RWPE1 (cell line): ENCODE data around the gene ZNF516.

Experiments used
- CTCF ChIA-PET: fragments of 350-600 bp; sonication (Branson Sonifier 250); formaldehyde crosslinking; extraction: SDS; loops from one replicate; lab custom pipeline; 2021; lab: Yijun Ruan, JAX
- POLR2A ChIA-PET: fragments of 400-600 bp; formaldehyde crosslinking; extraction: SDS; loops from one replicate; lab custom pipeline; 2020; ENCODE audit warnings: antibody characterized with exemption; ENCODE audit not compliant: low non-redundant PET; lab: Yijun Ruan, JAX
- DNase-seq: peaks from one replicate; pipeline ENCODE4 v3.0.0; 2012; ENCODE audit warnings: low spot score
- H3K27ac ChIP-seq: fragments of 450-650 bp; 2 replicates; pipeline ENCODE4 v1.5.1; 2017
- TF ChIP-seq, protein P1 (sequence below): fragments of 450-650 bp; conservative IDR thresholded peaks from 2 replicates; pipeline ENCODE4 v1.5.1; 2017; ENCODE audit warnings: low read depth, mild to moderate bottlenecking

The ZNF516 gene

DNA sequence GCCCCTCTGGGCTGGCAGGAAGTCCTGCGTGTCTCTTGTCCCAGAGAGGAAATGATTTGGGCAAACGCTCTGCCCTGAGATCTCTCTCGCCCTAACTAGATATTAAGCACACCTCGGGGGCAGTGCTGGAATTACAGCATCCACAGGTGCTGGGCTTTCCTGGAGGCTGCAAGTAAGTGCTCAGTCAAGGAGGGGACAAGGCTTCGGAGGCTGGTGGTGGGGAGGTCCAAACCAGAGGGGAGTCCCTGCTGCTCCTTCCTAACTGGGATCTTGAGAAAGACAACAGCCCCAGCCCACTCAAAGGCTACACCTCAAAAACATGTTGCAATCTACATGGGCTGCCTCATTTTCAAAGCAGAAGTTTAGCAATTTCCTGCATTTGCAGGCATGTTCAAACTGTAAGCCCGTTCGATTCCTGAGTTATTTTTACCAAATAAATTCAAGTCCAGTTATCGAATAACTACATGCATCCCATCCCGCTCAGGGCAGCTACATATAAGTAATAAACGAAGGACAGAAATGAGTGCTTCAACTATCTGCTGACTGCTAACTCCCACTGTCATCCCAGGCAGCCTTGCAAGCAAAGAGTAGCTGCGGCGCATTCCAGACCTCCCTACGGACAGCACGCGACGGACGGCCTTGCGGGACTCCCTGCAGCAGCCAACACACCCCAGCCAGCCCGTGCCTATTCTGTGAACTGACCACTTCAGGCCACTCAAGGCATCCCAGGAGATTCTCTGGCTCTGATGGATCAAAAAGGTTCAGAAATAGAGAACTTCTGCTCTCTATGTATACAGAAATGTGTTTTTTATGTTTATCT, 27.5 kb downstream of the ZNF516 start:
- peak overlapping the region; percentile 29 for H3K27ac ChIP-seq
- CTCF ChIA-PET: interaction anchor here (0.7 kb wide), 1 partner anchor 123 kb away, joined by 3 read pairs; no protein-coding TSS in a partner anchor
- DNase-seq: no peak
- POLR2A ChIA-PET: no interaction called here
- TF ChIP-seq, protein P1, sequence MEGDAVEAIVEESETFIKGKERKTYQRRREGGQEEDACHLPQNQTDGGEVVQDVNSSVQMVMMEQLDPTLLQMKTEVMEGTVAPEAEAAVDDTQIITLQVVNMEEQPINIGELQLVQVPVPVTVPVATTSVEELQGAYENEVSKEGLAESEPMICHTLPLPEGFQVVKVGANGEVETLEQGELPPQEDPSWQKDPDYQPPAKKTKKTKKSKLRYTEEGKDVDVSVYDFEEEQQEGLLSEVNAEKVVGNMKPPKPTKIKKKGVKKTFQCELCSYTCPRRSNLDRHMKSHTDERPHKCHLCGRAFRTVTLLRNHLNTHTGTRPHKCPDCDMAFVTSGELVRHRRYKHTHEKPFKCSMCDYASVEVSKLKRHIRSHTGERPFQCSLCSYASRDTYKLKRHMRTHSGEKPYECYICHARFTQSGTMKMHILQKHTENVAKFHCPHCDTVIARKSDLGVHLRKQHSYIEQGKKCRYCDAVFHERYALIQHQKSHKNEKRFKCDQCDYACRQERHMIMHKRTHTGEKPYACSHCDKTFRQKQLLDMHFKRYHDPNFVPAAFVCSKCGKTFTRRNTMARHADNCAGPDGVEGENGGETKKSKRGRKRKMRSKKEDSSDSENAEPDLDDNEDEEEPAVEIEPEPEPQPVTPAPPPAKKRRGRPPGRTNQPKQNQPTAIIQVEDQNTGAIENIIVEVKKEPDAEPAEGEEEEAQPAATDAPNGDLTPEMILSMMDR: no peak

DNA sequence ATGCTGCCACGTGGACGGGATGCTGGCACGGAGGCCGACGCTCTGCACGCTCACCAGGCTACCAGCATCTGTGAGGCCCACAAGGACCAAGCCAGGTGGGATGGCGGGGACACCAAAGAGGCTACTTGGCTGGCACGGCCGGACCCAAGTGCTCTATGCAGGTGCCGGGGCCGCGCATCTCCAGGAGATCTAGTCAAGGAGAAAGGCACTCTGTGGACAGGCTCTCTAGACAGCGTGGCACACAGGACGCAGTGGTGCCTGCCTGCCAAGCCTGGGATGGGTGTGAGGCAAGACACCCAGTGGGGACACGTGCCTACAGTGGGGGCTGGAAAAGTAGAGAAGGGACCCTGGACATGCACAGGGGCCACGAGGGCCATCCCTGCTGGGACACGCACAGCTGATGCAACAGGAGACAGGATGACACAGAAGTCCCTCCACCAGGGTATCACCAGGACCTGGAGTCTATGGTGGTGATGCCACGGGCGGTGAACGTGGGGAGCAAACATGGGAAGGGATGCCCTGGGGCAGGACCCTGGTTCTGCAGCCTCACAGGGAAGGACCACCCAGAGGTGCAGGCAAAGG, 28.5 kb downstream of the ZNF516 start:
- TF ChIP-seq, protein P1: no peak
- DNase-seq: no peak
- H3K27ac ChIP-seq: no peak overlapping the region
- CTCF ChIA-PET: interaction anchor here (0.7 kb wide), 1 partner anchor 121 kb away, joined by 3 read pairs; no protein-coding TSS in a partner anchor
- POLR2A ChIA-PET: no interaction called here

DNA sequence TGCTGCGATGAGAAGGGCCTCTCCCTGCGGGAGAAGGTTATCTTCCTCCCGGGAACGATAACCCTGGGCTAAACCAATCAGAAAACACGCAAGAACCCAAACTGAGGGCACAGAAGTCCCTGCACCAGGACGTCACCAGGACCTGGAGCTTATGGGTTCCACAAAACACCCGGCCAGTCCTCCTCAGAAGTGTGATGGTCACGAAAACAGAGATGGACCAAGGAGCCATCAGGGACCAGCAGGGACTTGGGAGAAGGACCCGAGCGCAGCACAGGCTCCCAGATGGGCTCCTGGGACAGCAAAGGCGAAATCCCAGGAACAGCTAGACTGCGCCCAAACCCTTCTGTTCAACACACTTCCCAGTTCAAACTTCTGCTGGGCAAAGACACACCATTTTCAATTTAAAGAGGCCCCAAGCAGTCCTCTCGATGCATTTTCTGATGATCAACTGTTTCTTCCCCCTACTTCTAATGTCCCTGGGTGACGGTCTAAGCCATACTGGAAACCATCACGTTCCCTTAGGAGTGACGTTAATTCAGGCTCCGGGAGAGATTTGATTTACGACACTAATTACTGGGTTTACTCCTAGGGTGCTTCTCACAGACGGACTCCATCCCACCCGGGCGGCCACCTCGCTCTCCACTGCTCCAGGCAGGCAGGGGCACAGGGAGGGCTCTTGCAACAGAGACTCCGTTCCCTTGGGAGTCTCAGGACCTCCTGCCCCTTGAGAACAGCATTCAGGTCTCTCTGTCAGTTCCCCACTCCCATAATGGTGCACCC, 29.2 kb downstream of the ZNF516 start:
- CTCF ChIA-PET: no interaction called here
- TF ChIP-seq, protein P1: no peak
- POLR2A ChIA-PET: no interaction called here
- no peak overlapping the region for H3K27ac ChIP-seq
- no peak for DNase-seq

DNA sequence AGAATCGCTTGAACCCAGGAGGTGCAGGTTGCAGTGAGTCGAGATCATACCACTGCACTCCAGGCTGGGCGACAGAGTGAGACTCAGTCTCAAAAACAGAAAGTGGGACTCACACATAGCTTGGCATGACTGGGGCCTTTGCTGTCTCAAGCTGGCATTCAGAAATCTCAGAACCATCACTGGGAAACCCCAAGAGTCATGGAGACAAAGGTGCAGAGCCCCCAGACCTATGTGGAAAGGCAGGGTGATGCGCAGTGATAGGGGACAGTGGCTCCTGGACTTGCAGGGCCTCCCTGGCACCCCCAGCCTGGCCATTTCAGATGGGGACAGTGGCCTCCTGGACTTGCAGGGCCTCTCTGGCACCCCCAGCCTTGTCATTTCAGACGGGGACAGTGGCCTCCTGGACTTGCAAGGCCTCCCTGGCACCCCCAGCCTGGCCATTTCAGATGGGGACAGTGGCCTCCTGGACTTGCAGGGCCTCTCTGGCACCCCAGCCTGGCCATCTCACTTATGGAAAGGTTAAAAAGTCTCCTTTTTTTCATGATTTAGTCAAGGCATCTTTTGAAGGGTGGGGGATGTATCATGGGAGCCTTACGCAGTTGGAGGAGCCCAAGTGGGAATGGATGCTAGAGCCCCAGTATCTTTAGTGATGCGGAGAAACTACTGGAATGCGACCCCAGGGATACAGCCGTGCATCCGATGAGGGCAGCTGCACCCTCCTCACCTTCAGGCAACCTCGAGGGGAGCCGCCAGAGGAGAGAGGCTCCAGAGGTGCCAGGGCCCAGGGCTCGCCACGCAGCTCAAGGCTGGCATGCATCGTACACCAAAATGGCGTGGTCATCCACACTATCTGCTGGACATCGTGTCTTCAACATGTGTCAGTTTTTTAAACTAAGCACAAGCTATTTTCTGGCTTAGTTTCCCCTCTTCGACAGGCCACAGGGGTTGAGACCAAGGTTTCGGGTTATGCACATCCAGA, 30.5 kb downstream of the ZNF516 start:
- no peak overlapping the region for H3K27ac ChIP-seq
- no peak for DNase-seq
- TF ChIP-seq, protein P1: no peak
- ChIA-PET CTCF (no interaction called here), POLR2A (no interaction called here)

DNA sequence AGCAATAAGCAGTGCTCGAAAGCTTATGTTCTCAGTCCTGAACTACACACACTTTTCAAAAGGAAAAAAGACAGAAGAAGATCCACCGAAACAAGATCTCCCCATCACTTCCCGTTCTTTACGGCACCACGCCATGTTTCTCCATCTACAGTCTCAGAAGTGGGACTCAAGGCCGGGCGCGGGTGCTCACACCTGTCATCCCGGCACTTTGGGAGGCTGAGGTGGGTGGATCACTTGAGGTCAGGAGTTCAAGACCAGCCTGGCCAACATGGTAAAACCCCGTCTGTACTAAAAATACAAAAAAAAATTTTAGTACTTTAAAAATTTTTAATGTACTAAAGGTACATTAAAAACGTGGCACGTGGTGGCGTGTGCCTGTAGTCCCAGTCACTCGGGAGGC, 31.2 kb downstream of the ZNF516 start:
- TF ChIP-seq, protein P1: no peak
- no peak for DNase-seq
- no peak overlapping the region for H3K27ac ChIP-seq
- POLR2A ChIA-PET: no interaction called here
- CTCF ChIA-PET: no interaction called here
